Esophagus muscularis mucosa (tissue), 4 donors: ENCODE results near the gene JARID2. TPM values are rescaled to one million over a fixed set of nuclear protein-coding genes. Genes with fewer than 3 reads are reported as not detected.

Source experiments
- DNase-seq: peaks from one replicate; pipeline ENCODE4 v3.0.0-alpha.2; 2017; ENCODE audit errors: extremely low spot score
- H3K27ac ChIP-seq, 4 donors: fragments of 200-600 bp; sonication (generic); replicated peaks in 1 of 4; 1 replicate in 3 of 4; 2 replicates in 1 of 4; pipeline ENCODE4 v1.5.1; 2016 to 2019; ENCODE audit warnings: mild to moderate bottlenecking in 1 of 4
- H3K27me3 ChIP-seq, 4 donors: fragments of 200-600 bp; sonication (generic); one replicate each; pipeline versions ENCODE4 v1.5.1 to v1.6.0; 2016 to 2019
- H3K36me3 ChIP-seq, 4 donors: fragments of 200-600 bp; sonication (generic); one replicate each; pipeline ENCODE4 v1.5.1; 2016 to 2019
- H3K4me1 ChIP-seq, 4 donors: fragments of 200-600 bp; sonication (generic); one replicate each; pipeline ENCODE4 v1.5.1; 2016 to 2019
- H3K4me3 ChIP-seq, 4 donors: fragments of 200-600 bp; sonication (generic); 1 replicate in 2 of 4; 2 replicates in 2 of 4; pipeline ENCODE4 v1.5.1; 2016 to 2019; ENCODE audit warnings: mild to moderate bottlenecking in 4 of 4, moderate library complexity in 1 of 4
- H3K9me3 ChIP-seq, 4 donors: fragments of 200-600 bp; sonication (generic); 1 replicate in 3 of 4; 2 replicates in 1 of 4; pipeline ENCODE4 v1.5.1; 2016 to 2019
- CTCF ChIP-seq, 3 experiments: fragments of 200-600 bp in 2 of 3; fragments of 450-650 bp in 1 of 3; sonication (generic) in 2 of 3; IDR thresholded peaks; one replicate each; pipeline ENCODE4 v1.5.1; 2017 to 2019; ENCODE audit warnings: antibody characterized with exemption in 3 of 3, mild to moderate bottlenecking in 2 of 3, moderate library complexity in 1 of 3
- EP300 ChIP-seq: sonication (generic); formaldehyde crosslinking; IDR thresholded peaks from one replicate; pipeline ENCODE4 v1.6.1; 2017; ENCODE audit warnings: antibody characterized with exemption
- POLR2A ChIP-seq: fragments of 450-650 bp; IDR thresholded peaks from one replicate; pipeline ENCODE4 v1.6.1; 2017; ENCODE audit warnings: antibody characterized with exemption, moderate library complexity, mild to moderate bottlenecking, low read depth
- POLR2AphosphoS5 ChIP-seq, 2 donors: sonication (generic); formaldehyde crosslinking; IDR thresholded peaks; one replicate each; pipeline ENCODE4 v1.6.1; 2017; ENCODE audit warnings: antibody characterized with exemption in 2 of 2
- WGBS: methylation state at CpG from one replicate; pipeline ENCODE4 v1.1.5; 2018; 5-methylcytosine and 5-hydroxymethylcytosine counted together
- intact Hi-C: fragments of 100-400 bp; cut with DNase I; formaldehyde crosslinking; loops from one replicate; pipeline ENCODE4 v1.15.1; 2023
- total RNA-seq, 4 donors: library from RNA; depleted of rRNA; stranded (reverse); fragments of >200 nt; gene quantifications; one replicate each; pipeline versions ENCODE4 v1.1.0 to v1.2.1, GENCODE V29; 2016

JARID2 gene
- total RNA-seq, 4 donors from 2014 or later: 5.8 to 10.4 (median 8.1) TPM

- H3K4me3 ChIP-seq: no peak overlapping the region
- intact Hi-C loops: loop anchor here (5.0 kb wide), 1 partner anchor 1030 kb away; no protein-coding TSS in a partner anchor
- no peak for TF ChIP-seq POLR2AphosphoS5 (IDR thresholded peaks at IDR 0.05)
- TF ChIP-seq POLR2A: no peak
- TF ChIP-seq CTCF (IDR thresholded peaks at IDR 0.05): no peak
- no peak for TF ChIP-seq EP300
- no peaks in the 10 kb centered on the region for H3K36me3 ChIP-seq
- H3K9me3 ChIP-seq: no peaks in the 10 kb centered on the region
- H3K27ac ChIP-seq: no peak overlapping the region
- H3K4me1 ChIP-seq: peaks cover 30 to 33% (median 31%) of the 10 kb centered on the region in 4 donors
- WGBS: 89% methylated on average over 2 of the region's 2 CpGs
- no peak for DNase-seq
- no peaks in the 10 kb centered on the region for H3K27me3 ChIP-seq
These were observed 3.4 kb upstream of the JARID2 start for GRCh38 chr6:15242503-15242902.

GRCh38 chr6:15242937-15243614 lies 2.8 kb upstream of the JARID2 start:
- Histone ChIP-seq H3K27me3 (no peaks in the 10 kb centered on the region), H3K9me3 (no peaks in the 10 kb centered on the region), H3K4me1 (peaks cover 30 to 36% (median 32%) of the 10 kb centered on the region in 4 donors), H3K4me3 (no peak overlapping the region), H3K36me3 (no peaks in the 10 kb centered on the region), H3K27ac (peak overlapping the region in 1 of 4 donors; percentile 39)
- DNase-seq: no peak
- WGBS: 77% methylated on average over 1 of the region's 1 CpG
- TF ChIP-seq POLR2AphosphoS5 (IDR thresholded peaks at IDR 0.05) (no peak), CTCF (IDR thresholded peaks at IDR 0.05) (no peak), POLR2A (no peak), EP300 (no peak)
- intact Hi-C loops: loop anchor here (5.0 kb wide), 1 partner anchor 1031 kb away; no protein-coding TSS in a partner anchor

- intact Hi-C loops: loop anchor here (5.0 kb wide), 1 partner anchor 1032 kb away; no protein-coding TSS in a partner anchor
These were observed 1.8 kb upstream of the JARID2 start for GRCh38 chr6:15243910-15244619.

More at GRCh38 chr6:15243910-15244619, 1.8 kb upstream of the JARID2 start:
- TF ChIP-seq CTCF (IDR thresholded peaks at IDR 0.05) (no peak), POLR2AphosphoS5 (IDR thresholded peaks at IDR 0.05) (no peak), EP300 (no peak), POLR2A (no peak)
- WGBS: 82% methylated on average over 27 of the region's 27 CpGs
- H3K4me1 ChIP-seq: peaks cover 30 to 38% (median 33%) of the 10 kb centered on the region in 4 donors
- peak overlapping the region; percentile 81 to 91 (median 82) for H3K4me3 ChIP-seq
- no peak for DNase-seq
- no peaks in the 10 kb centered on the region for H3K27me3 ChIP-seq
- peak overlapping the region; percentile 91 to 98 (median 97) for H3K27ac ChIP-seq
- no peaks in the 10 kb centered on the region for H3K36me3 ChIP-seq
- H3K9me3 ChIP-seq: no peaks in the 10 kb centered on the region
